ENCODE measurements around the gene CSF2.

- TF ChIP-seq, protein P1, sequence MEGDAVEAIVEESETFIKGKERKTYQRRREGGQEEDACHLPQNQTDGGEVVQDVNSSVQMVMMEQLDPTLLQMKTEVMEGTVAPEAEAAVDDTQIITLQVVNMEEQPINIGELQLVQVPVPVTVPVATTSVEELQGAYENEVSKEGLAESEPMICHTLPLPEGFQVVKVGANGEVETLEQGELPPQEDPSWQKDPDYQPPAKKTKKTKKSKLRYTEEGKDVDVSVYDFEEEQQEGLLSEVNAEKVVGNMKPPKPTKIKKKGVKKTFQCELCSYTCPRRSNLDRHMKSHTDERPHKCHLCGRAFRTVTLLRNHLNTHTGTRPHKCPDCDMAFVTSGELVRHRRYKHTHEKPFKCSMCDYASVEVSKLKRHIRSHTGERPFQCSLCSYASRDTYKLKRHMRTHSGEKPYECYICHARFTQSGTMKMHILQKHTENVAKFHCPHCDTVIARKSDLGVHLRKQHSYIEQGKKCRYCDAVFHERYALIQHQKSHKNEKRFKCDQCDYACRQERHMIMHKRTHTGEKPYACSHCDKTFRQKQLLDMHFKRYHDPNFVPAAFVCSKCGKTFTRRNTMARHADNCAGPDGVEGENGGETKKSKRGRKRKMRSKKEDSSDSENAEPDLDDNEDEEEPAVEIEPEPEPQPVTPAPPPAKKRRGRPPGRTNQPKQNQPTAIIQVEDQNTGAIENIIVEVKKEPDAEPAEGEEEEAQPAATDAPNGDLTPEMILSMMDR (IDR thresholded peaks at IDR 0.05) = no peak
- TF ChIP-seq POLR2AphosphoS5 (IDR thresholded peaks at IDR 0.05; ENCODE audit: low read depth, low read length) = no peak
- no peak for TF ChIP-seq SIN3A (IDR thresholded peaks at IDR 0.05; ENCODE audit: borderline replicate concordance, insufficient read depth, low read depth, low read length)
Observed at GRCh38 chr5:132112111-132112510, 38.5 kb downstream of the CSF2 start.

All from Panc1 (cell line).